ENCODE data around the gene IQSEC3.
A peak's percentile ranks its signal among the peaks of the same experiment; 100 is the strongest.
"Not testable (repeated sequence)": the region's sequence is repeated elsewhere in the genome, so short reads cannot be mapped to it uniquely, and the experiment has no call there.

IQSEC3 gene

GRCh38 chr12:205026-205425 lies 138.5 kb downstream of the IQSEC3 start:
- DNase-seq: no peak

- no peak for DNase-seq
Observed at GRCh38 chr12:206746-207440, 140.3 kb downstream of the IQSEC3 start.

GRCh38 chr12:207804-208203 lies 141.2 kb downstream of the IQSEC3 start:
- no peak for DNase-seq

GRCh38 chr12:208813-209212 lies 142.2 kb downstream of the IQSEC3 start:
- DNase-seq: no peak

GRCh38 chr12:209246-209645 lies 142.7 kb downstream of the IQSEC3 start:
- no peak for DNase-seq

GRCh38 chr12:209851-210250 lies 143.3 kb downstream of the IQSEC3 start:
- no peak for DNase-seq

GRCh38 chr12:210277-211141 lies 143.9 kb downstream of the IQSEC3 start:
- no peak for DNase-seq

- DNase-seq: no peak
Observed at GRCh38 chr12:211142-211465, 144.5 kb downstream of the IQSEC3 start.

GRCh38 chr12:211639-212414 lies 145.3 kb downstream of the IQSEC3 start:
- DNase-seq: no peak

- DNase-seq: no peak
Observed at GRCh38 chr12:212415-212714, 145.8 kb downstream of the IQSEC3 start.

GRCh38 chr12:212715-213526 lies 146.4 kb downstream of the IQSEC3 start:
- no peak for DNase-seq

GRCh38 chr12:213527-213932 lies 147.0 kb downstream of the IQSEC3 start:
- no peak for DNase-seq

- no peak for DNase-seq
Observed at GRCh38 chr12:214003-214741, 147.6 kb downstream of the IQSEC3 start, which contains the start of gene SLC6A12. Gene SLC6A12 (minus strand): TSS chr12:214157. CDS start chr12:209986, 4,171 bp downstream.

GRCh38 chr12:215116-215515 lies 148.5 kb downstream of the IQSEC3 start:
- DNase-seq: no peak

- not testable (repeated sequence) for DNase-seq
Observed at GRCh38 chr12:217029-217428, 150.5 kb downstream of the IQSEC3 start.

GRCh38 chr12:218221-218620 lies 151.7 kb downstream of the IQSEC3 start:
- DNase-seq: no peak

- DNase-seq: no peak
Observed at GRCh38 chr12:218728-219590, 152.4 kb downstream of the IQSEC3 start.

GRCh38 chr12:219891-220352 lies 153.4 kb downstream of the IQSEC3 start:
- peak; percentile 27 for DNase-seq

- no peak for DNase-seq
Observed at GRCh38 chr12:220491-220890, 153.9 kb downstream of the IQSEC3 start.

- DNase-seq: no peak
Observed at GRCh38 chr12:220946-221550, 154.5 kb downstream of the IQSEC3 start.

- DNase-seq: no peak
Observed at GRCh38 chr12:221736-222135, 155.2 kb downstream of the IQSEC3 start.
